Measurements from ENCODE around the gene REST.
A peak's percentile ranks its signal among the peaks of the same experiment; 100 is the strongest.
"Not testable (repeated sequence)": the region's sequence is repeated elsewhere in the genome, so short reads cannot be mapped to it uniquely, and the experiment has no call there.

The REST gene

DNA sequence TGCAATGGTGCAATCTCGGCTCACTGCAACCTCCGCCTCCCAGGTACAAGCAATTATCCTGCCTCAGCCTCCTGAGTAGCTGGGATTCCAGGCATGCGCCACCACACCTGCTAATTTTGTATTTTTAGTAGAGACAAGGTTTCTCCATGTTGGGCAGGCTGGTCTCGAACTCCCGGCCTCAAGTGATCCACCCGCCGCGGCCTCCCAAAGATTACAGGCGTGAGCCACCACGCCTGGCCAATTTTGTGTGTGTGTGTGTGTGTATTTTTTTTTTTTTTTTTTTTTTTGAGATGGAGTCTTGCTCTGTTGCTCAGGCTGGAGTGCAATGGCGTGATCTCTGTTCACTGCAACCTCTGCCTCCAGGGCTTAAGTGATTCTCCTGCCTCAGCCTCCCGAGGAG lies 7.3 kb downstream of the REST start:
- Mint-ChIP-seq H3K36me3 (ENCODE audit: insufficient read depth) (peaks cover 27% of the 10 kb centered on the region), H3K4me1 (peaks cover 35% of the 10 kb centered on the region)
- H3K27me3 Mint-ChIP-seq; H3K27ac Mint-ChIP-seq (ENCODE audit: low read depth); H3K4me3 Mint-ChIP-seq; DNase-seq (ENCODE audit: low spot score in 2 of 2); ATAC-seq (replicated peaks; ENCODE audit: extremely low read depth, poor library complexity, severe bottlenecking); H3K9me3 Mint-ChIP-seq: not testable (repeated sequence)

DNA sequence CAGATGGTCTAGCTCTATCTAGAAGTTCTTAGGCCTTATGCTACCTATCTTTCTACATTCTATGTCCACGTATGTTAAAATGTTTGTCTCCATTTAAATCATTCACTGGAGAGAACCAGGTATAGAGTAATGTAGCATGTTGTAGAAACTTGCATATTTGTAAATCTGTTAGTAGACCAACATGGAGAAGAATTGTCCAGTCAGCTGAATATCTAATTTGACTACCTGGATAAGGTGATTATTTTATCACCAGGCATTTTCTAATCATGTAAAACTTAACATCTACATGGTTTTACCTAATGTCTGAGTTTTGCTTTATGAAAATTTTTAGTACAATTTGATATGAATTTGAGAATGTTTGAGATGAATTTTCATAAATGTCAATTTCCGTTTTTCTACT lies 19.5 kb downstream of the REST start:
- peaks cover 53% of the 10 kb centered on the region for H3K36me3 Mint-ChIP-seq (ENCODE audit: insufficient read depth)

DNA sequence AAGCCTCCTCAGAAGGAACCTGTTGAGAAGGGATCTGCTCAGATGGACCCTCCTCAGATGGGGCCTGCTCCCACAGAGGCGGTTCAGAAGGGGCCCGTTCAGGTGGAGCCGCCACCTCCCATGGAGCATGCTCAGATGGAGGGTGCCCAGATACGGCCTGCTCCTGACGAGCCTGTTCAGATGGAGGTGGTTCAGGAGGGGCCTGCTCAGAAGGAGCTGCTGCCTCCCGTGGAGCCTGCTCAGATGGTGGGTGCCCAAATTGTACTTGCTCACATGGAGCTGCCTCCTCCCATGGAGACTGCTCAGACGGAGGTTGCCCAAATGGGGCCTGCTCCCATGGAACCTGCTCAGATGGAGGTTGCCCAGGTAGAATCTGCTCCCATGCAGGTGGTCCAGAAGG lies 22.9 kb downstream of the REST start:
- Mint-ChIP-seq H3K27ac (ENCODE audit: low read depth) (peak overlapping the region; percentile 29), H3K4me3 (no peak overlapping the region), H3K36me3 (ENCODE audit: insufficient read depth) (peaks cover 46% of the 10 kb centered on the region), H3K4me1 (peaks cover 34% of the 10 kb centered on the region), H3K9me3 (no peaks in the 10 kb centered on the region), H3K27me3 (no peaks in the 10 kb centered on the region)
- DNase-seq (ENCODE audit: low spot score in 2 of 2) = no peak
- ATAC-seq (replicated peaks; ENCODE audit: extremely low read depth, poor library complexity, severe bottlenecking) = no peak

More for the DNA sequence above, 19.5 kb downstream of the REST start:
- no peak for ATAC-seq (replicated peaks; ENCODE audit: extremely low read depth, poor library complexity, severe bottlenecking)
- DNase-seq (ENCODE audit: low spot score in 2 of 2) = no peak
- no peaks in the 10 kb centered on the region for H3K9me3 Mint-ChIP-seq
- H3K27ac Mint-ChIP-seq (ENCODE audit: low read depth) = no peak overlapping the region
- no peaks in the 10 kb centered on the region for H3K27me3 Mint-ChIP-seq
- no peak overlapping the region for H3K4me3 Mint-ChIP-seq
- peaks cover 27% of the 10 kb centered on the region for H3K4me1 Mint-ChIP-seq

DNA sequence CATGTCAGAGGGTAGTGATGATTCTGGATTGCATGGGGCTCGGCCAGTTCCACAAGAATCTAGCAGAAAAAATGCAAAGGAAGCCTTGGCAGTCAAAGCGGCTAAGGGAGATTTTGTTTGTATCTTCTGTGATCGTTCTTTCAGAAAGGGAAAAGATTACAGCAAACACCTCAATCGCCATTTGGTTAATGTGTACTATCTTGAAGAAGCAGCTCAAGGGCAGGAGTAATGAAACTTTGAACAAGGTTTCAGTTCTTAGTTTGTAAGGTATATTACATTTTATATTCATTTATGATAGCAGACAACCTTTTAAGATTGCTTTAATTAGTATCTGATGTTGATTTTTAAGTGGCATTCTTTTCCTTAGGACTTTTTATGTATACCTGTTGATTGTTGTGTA lies 24.2 kb downstream of the REST start:
- Mint-ChIP-seq H3K27ac (ENCODE audit: low read depth) (no peak overlapping the region), H3K36me3 (ENCODE audit: insufficient read depth) (peaks cover 43% of the 10 kb centered on the region), H3K4me1 (peaks cover 34% of the 10 kb centered on the region), H3K9me3 (no peaks in the 10 kb centered on the region), H3K27me3 (no peaks in the 10 kb centered on the region), H3K4me3 (no peak overlapping the region)
- DNase-seq (ENCODE audit: low spot score in 2 of 2) (no peak), ATAC-seq (replicated peaks; ENCODE audit: extremely low read depth, poor library complexity, severe bottlenecking) (no peak)

DNA sequence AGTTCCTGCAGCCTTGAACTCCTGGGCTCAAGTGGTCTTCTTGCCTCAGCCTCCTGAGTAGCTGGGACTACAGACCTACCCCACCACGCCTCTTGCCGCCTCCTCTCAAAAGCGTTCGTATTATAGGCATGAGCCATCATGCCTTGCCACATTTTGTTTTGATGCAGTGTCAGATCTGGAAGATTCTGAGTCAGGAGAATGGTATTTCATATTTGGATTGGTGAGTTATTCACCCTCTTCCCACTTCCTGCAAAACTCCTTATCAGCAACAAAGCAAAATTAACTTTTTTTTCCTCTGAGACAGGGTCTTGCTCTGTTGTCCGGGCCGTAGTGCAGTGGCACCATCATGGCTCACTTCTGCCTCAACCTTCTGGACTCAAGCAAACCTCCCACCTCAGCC lies 29.6 kb downstream of the REST start:
- Mint-ChIP-seq H3K9me3 (no peaks in the 10 kb centered on the region), H3K27ac (ENCODE audit: low read depth) (no peak overlapping the region), H3K4me3 (no peak overlapping the region), H3K36me3 (ENCODE audit: insufficient read depth) (peaks cover 30% of the 10 kb centered on the region), H3K4me1 (peaks cover 7% of the 10 kb centered on the region), H3K27me3 (no peaks in the 10 kb centered on the region)
- ATAC-seq (replicated peaks; ENCODE audit: extremely low read depth, poor library complexity, severe bottlenecking) (no peak), DNase-seq (ENCODE audit: low spot score in 2 of 2) (no peak)

DNA sequence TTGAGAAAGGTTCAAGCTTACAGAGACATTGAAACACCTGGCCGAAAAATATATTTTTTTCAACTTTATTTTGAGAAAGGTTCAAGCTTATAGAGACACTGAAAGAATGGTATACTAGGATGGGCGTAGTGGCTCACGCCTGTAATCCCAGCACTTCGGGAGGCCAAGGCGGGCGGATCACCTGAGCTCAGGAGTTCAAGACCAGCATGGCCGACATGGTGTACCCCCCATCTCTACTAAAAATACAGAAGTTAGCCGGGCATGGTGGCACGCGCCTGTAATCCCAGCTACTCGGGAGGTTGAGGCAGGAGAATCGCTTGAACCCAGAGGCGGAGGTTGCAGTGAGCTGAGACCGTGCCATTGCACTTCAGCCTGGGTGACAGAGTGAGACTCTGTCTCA lies 32.1 kb downstream of the REST start:
- H3K36me3 Mint-ChIP-seq (ENCODE audit: insufficient read depth) = peaks cover 21% of the 10 kb centered on the region

DNA sequence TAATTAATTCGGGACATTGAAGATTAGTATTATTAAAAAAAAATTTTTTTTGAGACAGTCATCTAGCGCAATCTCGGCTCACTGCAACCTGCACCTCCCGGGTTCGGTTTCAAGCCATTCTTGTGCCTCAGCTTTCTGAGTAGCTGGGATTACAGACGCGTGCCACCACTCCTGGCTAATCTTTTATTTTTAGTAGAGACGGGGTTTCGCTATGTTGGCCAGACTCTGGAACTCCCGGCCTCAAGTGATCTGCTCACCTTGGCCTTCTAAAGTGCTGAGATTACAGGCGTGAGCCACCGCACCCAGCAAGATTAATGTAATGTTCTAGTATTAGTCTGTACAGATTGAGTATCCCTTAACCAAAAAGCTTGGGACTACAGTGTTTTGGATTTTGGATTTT lies 32.7 kb downstream of the REST start:
- Mint-ChIP-seq H3K4me3 (no peak overlapping the region), H3K27ac (ENCODE audit: low read depth) (no peak overlapping the region), H3K27me3 (no peaks in the 10 kb centered on the region), H3K36me3 (ENCODE audit: insufficient read depth) (peaks cover 19% of the 10 kb centered on the region), H3K9me3 (no peaks in the 10 kb centered on the region), H3K4me1 (no peaks in the 10 kb centered on the region)
- no peak for ATAC-seq (replicated peaks; ENCODE audit: extremely low read depth, poor library complexity, severe bottlenecking)
- no peak for DNase-seq (ENCODE audit: low spot score in 2 of 2)

More for the DNA sequence above, 32.1 kb downstream of the REST start:
- H3K4me3 Mint-ChIP-seq; H3K27ac Mint-ChIP-seq (ENCODE audit: low read depth); H3K27me3 Mint-ChIP-seq; DNase-seq (ENCODE audit: low spot score in 2 of 2); ATAC-seq (replicated peaks; ENCODE audit: extremely low read depth, poor library complexity, severe bottlenecking); H3K9me3 Mint-ChIP-seq; H3K4me1 Mint-ChIP-seq: not testable (repeated sequence)

DNA sequence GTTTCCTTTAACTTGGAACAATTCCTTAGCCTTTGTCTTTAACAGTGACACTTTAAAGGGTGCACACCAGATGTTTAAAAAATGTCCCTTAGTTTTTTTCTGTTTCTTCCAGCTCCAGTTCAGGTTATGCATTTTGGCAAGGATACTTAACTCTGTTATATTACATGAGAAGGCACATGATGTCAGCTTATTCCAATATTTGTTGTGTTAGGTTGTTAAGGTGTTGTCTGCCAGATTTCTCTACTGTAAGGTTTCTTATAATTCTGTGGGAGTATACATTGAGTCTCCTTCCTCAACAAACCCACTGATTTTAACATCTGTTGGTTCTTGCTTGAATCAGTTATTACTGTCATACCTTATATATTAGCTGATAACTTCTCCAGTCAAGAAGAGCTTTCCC lies 33.3 kb downstream of the REST start:
- H3K4me1 Mint-ChIP-seq = no peaks in the 10 kb centered on the region
- no peak for DNase-seq (ENCODE audit: low spot score in 2 of 2)
- no peak overlapping the region for H3K27ac Mint-ChIP-seq (ENCODE audit: low read depth)
- no peak overlapping the region for H3K4me3 Mint-ChIP-seq
- H3K36me3 Mint-ChIP-seq (ENCODE audit: insufficient read depth) = peaks cover 19% of the 10 kb centered on the region
- no peaks in the 10 kb centered on the region for H3K27me3 Mint-ChIP-seq
- H3K9me3 Mint-ChIP-seq = no peaks in the 10 kb centered on the region
- ATAC-seq (replicated peaks; ENCODE audit: extremely low read depth, poor library complexity, severe bottlenecking) = no peak

DNA sequence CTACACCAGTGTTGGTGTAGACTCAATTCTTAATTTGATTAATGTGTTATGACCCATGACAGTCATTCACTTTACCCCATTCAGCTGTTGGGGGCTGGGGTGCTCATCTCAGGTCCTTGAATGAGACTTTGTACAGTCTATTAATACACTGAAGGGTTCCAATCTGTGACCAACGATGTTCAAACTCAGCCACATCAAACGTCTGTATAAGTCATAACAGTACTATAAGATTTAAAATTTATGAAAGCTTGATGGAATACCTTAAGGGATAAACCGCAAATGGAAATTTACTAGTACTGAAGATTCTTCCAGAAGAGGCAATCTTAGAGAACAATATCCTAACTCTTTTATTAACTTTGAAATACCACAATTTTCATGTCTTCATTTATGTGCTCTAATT lies 33.7 kb downstream of the REST start:
- no peak for ATAC-seq (replicated peaks; ENCODE audit: extremely low read depth, poor library complexity, severe bottlenecking)
- no peak overlapping the region for H3K27ac Mint-ChIP-seq (ENCODE audit: low read depth)
- H3K36me3 Mint-ChIP-seq (ENCODE audit: insufficient read depth) = peaks cover 19% of the 10 kb centered on the region
- H3K4me3 Mint-ChIP-seq = no peak overlapping the region
- no peak for DNase-seq (ENCODE audit: low spot score in 2 of 2)
- no peaks in the 10 kb centered on the region for H3K27me3 Mint-ChIP-seq
- H3K4me1 Mint-ChIP-seq = no peaks in the 10 kb centered on the region
- no peaks in the 10 kb centered on the region for H3K9me3 Mint-ChIP-seq

DNA sequence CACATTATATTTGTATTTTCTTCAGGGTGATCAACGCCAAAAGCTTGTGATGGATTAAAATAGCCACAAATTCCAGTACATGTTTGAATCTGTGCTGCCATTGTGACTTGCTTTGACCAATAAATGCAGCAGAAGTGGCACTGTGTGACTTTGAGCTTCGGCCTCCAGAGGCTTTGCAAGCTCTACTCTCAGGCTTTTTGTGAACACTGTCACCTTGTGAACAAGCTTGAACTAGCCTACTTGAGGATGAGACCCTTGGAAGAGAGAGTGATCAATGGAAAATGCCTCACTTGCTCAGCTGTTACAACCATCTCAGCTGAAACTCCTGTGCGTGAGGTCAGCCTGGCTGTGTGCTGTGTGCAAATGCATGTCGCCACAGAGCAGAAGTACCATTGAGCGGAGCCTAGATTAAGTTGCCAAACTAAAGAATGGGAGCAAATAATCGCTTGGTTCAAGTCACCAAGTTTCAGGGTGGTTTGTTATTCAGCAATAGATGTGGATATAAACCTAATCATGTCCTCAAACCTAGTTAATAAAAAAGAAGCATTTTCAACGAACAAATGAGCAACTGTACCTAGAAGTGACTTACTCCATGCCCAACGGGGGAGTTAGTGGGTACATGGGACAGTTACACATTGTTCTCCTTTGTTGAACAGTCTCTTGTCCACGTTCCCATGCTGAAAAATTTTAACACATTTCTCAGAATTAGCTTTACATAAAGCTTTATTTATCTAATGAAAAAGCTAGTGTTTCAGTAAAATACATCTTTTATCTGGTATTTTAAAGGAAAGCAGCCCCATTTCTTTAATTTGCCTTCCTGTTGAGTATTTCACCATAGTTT lies 46.2 kb downstream of the REST start:
- Mint-ChIP-seq H3K9me3 (no peaks in the 10 kb centered on the region), H3K4me3 (no peak overlapping the region), H3K36me3 (ENCODE audit: insufficient read depth) (peaks cover 2% of the 10 kb centered on the region), H3K27me3 (no peaks in the 10 kb centered on the region), H3K4me1 (no peaks in the 10 kb centered on the region), H3K27ac (ENCODE audit: low read depth) (no peak overlapping the region)
- no peak for ATAC-seq (replicated peaks; ENCODE audit: extremely low read depth, poor library complexity, severe bottlenecking)
- no peak for DNase-seq (ENCODE audit: low spot score in 2 of 2)

DNA sequence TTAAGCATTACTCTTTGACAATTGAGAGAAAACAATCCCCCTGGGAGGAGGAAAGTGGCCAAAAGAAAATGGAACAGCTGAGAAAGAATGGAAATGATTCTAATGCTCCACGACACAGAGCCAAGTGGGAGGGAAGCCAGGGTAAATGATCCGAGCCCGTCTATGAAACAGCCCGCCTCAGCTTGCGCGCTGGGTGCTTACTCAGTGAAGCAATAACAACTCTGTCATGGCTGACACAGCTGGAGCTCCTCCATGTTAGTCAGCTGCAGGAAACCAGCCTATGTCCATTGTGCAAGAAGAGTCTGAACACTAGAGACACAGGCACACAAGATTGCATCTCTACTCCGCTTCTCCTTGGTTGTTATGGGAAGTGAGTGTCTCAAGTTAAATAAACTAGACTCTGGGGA lies 50.4 kb downstream of the REST start:
- Mint-ChIP-seq H3K4me3 (no peak overlapping the region), H3K27ac (ENCODE audit: low read depth) (no peak overlapping the region), H3K27me3 (no peaks in the 10 kb centered on the region), H3K4me1 (no peaks in the 10 kb centered on the region), H3K36me3 (ENCODE audit: insufficient read depth) (peaks cover 13% of the 10 kb centered on the region), H3K9me3 (no peaks in the 10 kb centered on the region)
- DNase-seq (ENCODE audit: low spot score in 2 of 2) = no peak
- ATAC-seq (replicated peaks; ENCODE audit: extremely low read depth, poor library complexity, severe bottlenecking) = no peak

DNA sequence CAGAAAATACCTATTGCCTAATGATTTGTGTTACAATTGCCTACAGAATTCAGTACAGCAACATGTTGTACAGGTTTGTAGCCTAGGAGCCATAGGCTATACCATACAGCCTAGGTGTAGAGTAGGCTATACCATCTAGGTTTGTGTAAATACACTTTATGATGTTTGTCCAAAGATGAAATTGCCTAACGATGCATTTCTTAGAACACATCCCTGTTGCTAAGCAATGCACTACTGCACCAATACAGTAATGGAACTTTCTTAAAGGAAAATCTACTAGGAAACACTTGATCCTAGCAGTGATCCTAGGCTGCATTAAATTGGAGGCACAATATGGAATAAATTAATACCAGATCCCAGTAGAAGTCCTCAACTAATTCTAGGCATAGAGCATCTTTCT lies 51.4 kb downstream of the REST start:
- no peaks in the 10 kb centered on the region for H3K27me3 Mint-ChIP-seq
- no peaks in the 10 kb centered on the region for H3K4me1 Mint-ChIP-seq
- no peak overlapping the region for H3K27ac Mint-ChIP-seq (ENCODE audit: low read depth)
- ATAC-seq (replicated peaks; ENCODE audit: extremely low read depth, poor library complexity, severe bottlenecking) (no peak), DNase-seq (ENCODE audit: low spot score in 2 of 2) (no peak)
- H3K36me3 Mint-ChIP-seq (ENCODE audit: insufficient read depth) = peaks cover 20% of the 10 kb centered on the region
- H3K9me3 Mint-ChIP-seq = no peaks in the 10 kb centered on the region
- no peak overlapping the region for H3K4me3 Mint-ChIP-seq

DNA sequence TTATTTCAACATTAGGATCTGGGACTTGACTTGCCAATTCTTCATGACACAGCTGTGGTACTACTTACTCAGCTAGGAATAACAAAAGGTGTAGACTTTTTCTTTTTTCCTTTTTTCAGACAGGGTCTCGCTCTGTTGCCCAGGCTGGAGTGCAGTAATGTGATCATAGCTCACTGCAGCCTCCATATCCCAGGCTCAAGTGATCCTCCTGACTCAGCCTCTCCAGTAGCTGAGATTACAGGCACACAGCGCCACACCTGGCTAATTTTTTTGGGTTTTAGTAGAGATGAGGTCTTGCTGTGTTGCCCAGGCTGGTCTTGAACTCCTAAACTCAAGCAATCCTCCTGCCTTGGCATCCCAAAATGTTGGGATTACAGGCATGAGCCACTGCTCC lies 53.4 kb downstream of the REST start:
- no peak overlapping the region for H3K4me3 Mint-ChIP-seq
- no peak for ATAC-seq (replicated peaks; ENCODE audit: extremely low read depth, poor library complexity, severe bottlenecking)
- no peak overlapping the region for H3K27ac Mint-ChIP-seq (ENCODE audit: low read depth)
- H3K9me3 Mint-ChIP-seq = no peaks in the 10 kb centered on the region
- no peak for DNase-seq (ENCODE audit: low spot score in 2 of 2)
- H3K27me3 Mint-ChIP-seq = no peaks in the 10 kb centered on the region
- H3K4me1 Mint-ChIP-seq = no peaks in the 10 kb centered on the region
- H3K36me3 Mint-ChIP-seq (ENCODE audit: insufficient read depth) = peaks cover 37% of the 10 kb centered on the region

Measured in central memory CD8-positive, alpha-beta T cell (primary cell).